WTC11 (cell line): ENCODE measurements around the gene PIK3R1.

Experiments
- FOXJ3 ChIP-seq: sonication (generic); formaldehyde crosslinking; IDR thresholded peaks from 2 replicates; pipeline ENCODE4 v1.9.0; 2021; ENCODE audit warnings: missing genetic modification reagents, mild to moderate bottlenecking, borderline replicate concordance
- NR3C1 ChIP-seq: sonication (generic); formaldehyde crosslinking; conservative IDR thresholded peaks from 2 replicates; pipeline ENCODE4 v1.8.1; 2023; ENCODE audit warnings: low read depth, mild to moderate bottlenecking, missing genetic modification reagents
- TEAD4 ChIP-seq: sonication (generic); formaldehyde crosslinking; IDR thresholded peaks from 2 replicates; pipeline ENCODE4 v1.8.0; 2022; ENCODE audit warnings: mild to moderate bottlenecking, missing genetic modification reagents
- TF ChIP-seq, protein P1 (sequence below): sonication (generic); formaldehyde crosslinking; IDR thresholded peaks from 2 replicates; pipeline ENCODE4 v1.8.0; 2022; ENCODE audit warnings: mild to moderate bottlenecking, missing genetic modification reagents
- TF ChIP-seq, protein P2 (sequence below): fragments of 200-600 bp; IDR thresholded peaks from 2 replicates; pipeline ENCODE4 v1.8.0; 2022; ENCODE audit warnings: antibody characterized with exemption
- TF ChIP-seq, protein P3 (sequence below): sonication (generic); formaldehyde crosslinking; conservative IDR thresholded peaks from 2 replicates; pipeline ENCODE4 v1.8.1; 2023; ENCODE audit warnings: mild to moderate bottlenecking, low read depth, missing genetic modification reagents, moderate library complexity

DNA sequence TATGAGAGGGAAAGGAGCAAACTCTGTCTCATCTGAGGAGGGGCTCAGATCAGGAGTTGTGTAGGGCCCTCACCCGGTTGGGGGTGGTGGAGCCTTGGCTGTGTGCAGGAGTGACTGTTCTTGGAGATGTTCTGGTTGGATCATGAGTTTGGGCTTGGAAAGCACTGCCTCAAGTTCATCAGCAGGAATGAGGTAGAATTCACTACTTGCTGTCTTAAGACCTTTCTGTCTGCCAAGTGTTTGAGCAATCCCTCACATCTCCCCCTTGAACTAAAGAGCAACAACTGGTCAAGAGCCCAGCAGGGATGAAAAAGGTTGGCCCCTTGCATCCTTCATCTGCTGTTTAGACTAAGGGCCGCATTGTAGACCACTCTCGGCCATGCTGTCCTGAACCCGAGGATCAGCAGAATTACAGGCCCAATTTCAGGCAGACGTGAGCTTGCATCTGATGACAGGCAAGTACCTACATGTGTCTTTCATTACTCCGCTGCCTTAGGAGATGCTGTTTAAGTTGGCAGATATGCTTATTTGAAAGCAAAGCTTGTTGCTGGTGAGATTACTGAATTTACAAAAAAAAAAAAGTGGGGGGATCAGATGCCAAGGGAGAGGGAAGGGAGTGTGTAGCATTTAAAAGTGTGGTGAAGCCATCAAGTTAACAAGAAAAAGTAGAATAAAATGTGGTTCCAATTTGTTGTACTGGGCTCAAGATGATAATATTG, 36.4 kb downstream of the PIK3R1 start:
- TF ChIP-seq, protein P1, sequence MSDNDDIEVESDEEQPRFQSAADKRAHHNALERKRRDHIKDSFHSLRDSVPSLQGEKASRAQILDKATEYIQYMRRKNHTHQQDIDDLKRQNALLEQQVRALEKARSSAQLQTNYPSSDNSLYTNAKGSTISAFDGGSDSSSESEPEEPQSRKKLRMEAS (CRISPR knock-in tag), result no peak
- no peak for TF ChIP-seq NR3C1 (CRISPR knock-in tag)
- TF ChIP-seq, protein P2, sequence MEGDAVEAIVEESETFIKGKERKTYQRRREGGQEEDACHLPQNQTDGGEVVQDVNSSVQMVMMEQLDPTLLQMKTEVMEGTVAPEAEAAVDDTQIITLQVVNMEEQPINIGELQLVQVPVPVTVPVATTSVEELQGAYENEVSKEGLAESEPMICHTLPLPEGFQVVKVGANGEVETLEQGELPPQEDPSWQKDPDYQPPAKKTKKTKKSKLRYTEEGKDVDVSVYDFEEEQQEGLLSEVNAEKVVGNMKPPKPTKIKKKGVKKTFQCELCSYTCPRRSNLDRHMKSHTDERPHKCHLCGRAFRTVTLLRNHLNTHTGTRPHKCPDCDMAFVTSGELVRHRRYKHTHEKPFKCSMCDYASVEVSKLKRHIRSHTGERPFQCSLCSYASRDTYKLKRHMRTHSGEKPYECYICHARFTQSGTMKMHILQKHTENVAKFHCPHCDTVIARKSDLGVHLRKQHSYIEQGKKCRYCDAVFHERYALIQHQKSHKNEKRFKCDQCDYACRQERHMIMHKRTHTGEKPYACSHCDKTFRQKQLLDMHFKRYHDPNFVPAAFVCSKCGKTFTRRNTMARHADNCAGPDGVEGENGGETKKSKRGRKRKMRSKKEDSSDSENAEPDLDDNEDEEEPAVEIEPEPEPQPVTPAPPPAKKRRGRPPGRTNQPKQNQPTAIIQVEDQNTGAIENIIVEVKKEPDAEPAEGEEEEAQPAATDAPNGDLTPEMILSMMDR, result no peak
- no peak for TF ChIP-seq TEAD4
- no peak for TF ChIP-seq FOXJ3 (CRISPR knock-in tag)
- TF ChIP-seq, protein P3, sequence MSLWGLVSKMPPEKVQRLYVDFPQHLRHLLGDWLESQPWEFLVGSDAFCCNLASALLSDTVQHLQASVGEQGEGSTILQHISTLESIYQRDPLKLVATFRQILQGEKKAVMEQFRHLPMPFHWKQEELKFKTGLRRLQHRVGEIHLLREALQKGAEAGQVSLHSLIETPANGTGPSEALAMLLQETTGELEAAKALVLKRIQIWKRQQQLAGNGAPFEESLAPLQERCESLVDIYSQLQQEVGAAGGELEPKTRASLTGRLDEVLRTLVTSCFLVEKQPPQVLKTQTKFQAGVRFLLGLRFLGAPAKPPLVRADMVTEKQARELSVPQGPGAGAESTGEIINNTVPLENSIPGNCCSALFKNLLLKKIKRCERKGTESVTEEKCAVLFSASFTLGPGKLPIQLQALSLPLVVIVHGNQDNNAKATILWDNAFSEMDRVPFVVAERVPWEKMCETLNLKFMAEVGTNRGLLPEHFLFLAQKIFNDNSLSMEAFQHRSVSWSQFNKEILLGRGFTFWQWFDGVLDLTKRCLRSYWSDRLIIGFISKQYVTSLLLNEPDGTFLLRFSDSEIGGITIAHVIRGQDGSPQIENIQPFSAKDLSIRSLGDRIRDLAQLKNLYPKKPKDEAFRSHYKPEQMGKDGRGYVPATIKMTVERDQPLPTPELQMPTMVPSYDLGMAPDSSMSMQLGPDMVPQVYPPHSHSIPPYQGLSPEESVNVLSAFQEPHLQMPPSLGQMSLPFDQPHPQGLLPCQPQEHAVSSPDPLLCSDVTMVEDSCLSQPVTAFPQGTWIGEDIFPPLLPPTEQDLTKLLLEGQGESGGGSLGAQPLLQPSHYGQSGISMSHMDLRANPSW (CRISPR knock-in tag), result no peak
